Vagina (tissue), 2 donors: Measurements from ENCODE around the gene PLA2G5.

Source experiments
- CTCF ChIP-seq, 3 experiments: fragments of 450-650 bp in 2 of 3; fragments of 200-600 bp in 1 of 3; sonication (generic) in 1 of 3; IDR thresholded peaks; one replicate each; pipeline ENCODE4 v1.5.1; 2017 to 2019; ENCODE audit warnings: antibody characterized with exemption in 3 of 3, mild to moderate bottlenecking in 2 of 3, moderate library complexity in 2 of 3
- POLR2A ChIP-seq, 2 donors: fragments of 450-650 bp; IDR thresholded peaks; one replicate each; pipeline ENCODE4 v1.6.1; 2017; ENCODE audit warnings: antibody characterized with exemption in 2 of 2, mild to moderate bottlenecking in 2 of 2, moderate library complexity in 2 of 2
- POLR2AphosphoS5 ChIP-seq, 2 donors: sonication (generic); formaldehyde crosslinking; IDR thresholded peaks; one replicate each; pipeline ENCODE4 v1.9.0; 2017; ENCODE audit warnings: antibody characterized with exemption in 2 of 2, mild to moderate bottlenecking in 2 of 2, low read depth in 1 of 2; ENCODE audit not compliant: insufficient read depth in 1 of 2

- TF ChIP-seq POLR2A (IDR thresholded peaks at IDR 0.05) (no peak), CTCF (IDR thresholded peaks at IDR 0.05) (no peak), POLR2AphosphoS5 (IDR thresholded peaks at IDR 0.05; ENCODE audit: insufficient read depth in 1 of 2, low read depth in 1 of 2) (no peak)
Measured at GRCh38 chr1:20115479-20115878, 45.5 kb downstream of the PLA2G5 start.
